CD14-positive monocyte (primary cell): ENCODE data around the gene MPPED1. TPM values are rescaled to one million over a fixed set of nuclear protein-coding genes. Genes with fewer than 3 reads are reported as not detected.

Experiments used
- DNase-seq, 3 donors: peaks; one replicate each; pipeline ENCODE4 v3.0.0-alpha.2; 2011 to 2022
- H2AFZ ChIP-seq: 2 replicates; pipeline ENCODE4 v1.6.0; 2012; ENCODE audit warnings: mild to moderate bottlenecking, low read depth, low read length, inconsistent platforms; ENCODE audit not compliant: insufficient read depth, poor library complexity, severe bottlenecking
- H3K27ac ChIP-seq, 2 donors: 1 replicate in 1 of 2; 2 replicates in 1 of 2; pipeline ENCODE4 v1.5.1; 2012 to 2013; ENCODE audit warnings: low read length in 2 of 2, control low read depth in 1 of 2, inconsistent platforms in 1 of 2, low read depth in 1 of 2, mild to moderate bottlenecking in 1 of 2
- H3K27me3 ChIP-seq, 2 donors: one replicate each; pipeline versions ENCODE4 v1.6.0 to v1.6.1; 2011 to 2013; ENCODE audit warnings: low read length in 2 of 2; ENCODE audit not compliant: control insufficient read depth in 2 of 2, insufficient read depth in 2 of 2
- H3K36me3 ChIP-seq, 2 donors: replicated peaks in 1 of 2; 1 replicate in 1 of 2; 2 replicates in 1 of 2; pipeline versions ENCODE4 v1.5.1 to v1.6.1; 2012 to 2013; ENCODE audit warnings: low read length in 2 of 2, control low read depth in 1 of 2, inconsistent platforms in 1 of 2, mild to moderate bottlenecking in 1 of 2; ENCODE audit not compliant: insufficient read depth in 2 of 2, control insufficient read depth in 1 of 2
- H3K4me1 ChIP-seq, 2 donors: 1 replicate in 1 of 2; 2 replicates in 1 of 2; pipeline versions ENCODE4 v1.5.1 to v1.6.1; 2012 to 2013; ENCODE audit warnings: low read length in 2 of 2, control low read depth in 1 of 2, inconsistent platforms in 1 of 2, mild to moderate bottlenecking in 1 of 2, moderate library complexity in 1 of 2; ENCODE audit not compliant: insufficient read depth in 2 of 2, control insufficient read depth in 1 of 2
- H3K4me2 ChIP-seq: replicated peaks from 2 replicates; pipeline ENCODE3; 2012; ENCODE audit warnings: low read length, moderate library complexity, mild to moderate bottlenecking; ENCODE audit not compliant: poor library complexity, severe bottlenecking; ENCODE audit errors: extremely low read depth
- H3K4me3 ChIP-seq, 3 experiments: fragments of 200-600 bp in 1 of 3; sonication (generic) in 1 of 3; replicated peaks in 1 of 3; 1 replicate in 2 of 3; 2 replicates in 1 of 3; pipeline ENCODE4 v1.5.1; 2011 to 2013; ENCODE audit warnings: low read length in 3 of 3, mild to moderate bottlenecking in 3 of 3, control low read depth in 2 of 3, low read depth in 2 of 3, inconsistent platforms in 1 of 3, moderate library complexity in 1 of 3
- H3K79me2 ChIP-seq: 2 replicates; pipeline ENCODE4 v1.6.0; 2012; ENCODE audit warnings: mild to moderate bottlenecking, control low read depth, inconsistent platforms, low read length, moderate library complexity; ENCODE audit not compliant: insufficient read depth
- H3K9ac ChIP-seq: 2 replicates; pipeline ENCODE4 v1.6.0; 2017; ENCODE audit warnings: low read length, mild to moderate bottlenecking; ENCODE audit not compliant: insufficient read depth, poor library complexity, severe bottlenecking
- H3K9me3 ChIP-seq, 2 donors: replicated peaks in 1 of 2; 1 replicate in 1 of 2; 2 replicates in 1 of 2; pipeline versions ENCODE4 v1.5.1 to v1.6.1; 2012 to 2013; ENCODE audit warnings: low read length in 2 of 2, control low read depth in 1 of 2; ENCODE audit not compliant: control insufficient read depth in 1 of 2, insufficient read depth in 1 of 2
- H4K20me1 ChIP-seq: 2 replicates; pipeline ENCODE4 v1.6.0; 2012; ENCODE audit warnings: mild to moderate bottlenecking, low read length, control low read depth, moderate library complexity; ENCODE audit not compliant: insufficient read depth
- H3K27ac Mint-ChIP-seq, 7 donors: one replicate each; pipeline ENCODE4 v1.8.0; 2020; ENCODE audit warnings: mild to moderate bottlenecking in 7 of 7, mixed read lengths in 7 of 7, moderate library complexity in 6 of 7, inconsistent platforms in 2 of 7
- H3K27me3 Mint-ChIP-seq, 3 donors: one replicate each; pipeline ENCODE4 v1.8.0; 2021 to 2022; ENCODE audit warnings: low read depth in 3 of 3, mild to moderate bottlenecking in 3 of 3, mixed read lengths in 3 of 3, moderate library complexity in 3 of 3, inconsistent platforms in 1 of 3
- H3K36me3 Mint-ChIP-seq, 2 donors: one replicate each; pipeline ENCODE4 v1.8.0; 2020; ENCODE audit warnings: mixed read lengths in 2 of 2, inconsistent platforms in 1 of 2, mild to moderate bottlenecking in 1 of 2
- H3K4me1 Mint-ChIP-seq: one replicate; pipeline ENCODE4 v1.8.0; 2020; ENCODE audit warnings: mild to moderate bottlenecking, mixed read lengths
- H3K4me3 Mint-ChIP-seq, 2 donors: one replicate each; pipeline ENCODE4 v1.8.0; 2020; ENCODE audit warnings: mild to moderate bottlenecking in 2 of 2, mixed read lengths in 2 of 2, moderate library complexity in 1 of 2
- H3K9me3 Mint-ChIP-seq, 7 donors: one replicate each; pipeline ENCODE4 v1.8.0; 2020 to 2022; ENCODE audit warnings: mixed read lengths in 7 of 7, mild to moderate bottlenecking in 6 of 7, moderate library complexity in 6 of 7, inconsistent platforms in 2 of 7
- CTCF ChIP-seq: fragments of 200-600 bp; IDR thresholded peaks from one replicate; pipeline ENCODE4 v1.8.0; 2022; ENCODE audit warnings: antibody characterized with exemption, mild to moderate bottlenecking
- WGBS: methylation state at CpG from one replicate; pipeline ENCODE4 v1.1.5; 2013; ENCODE audit warnings: missing lambda C conversion rate; ENCODE audit not compliant: insufficient coverage; 5-methylcytosine and 5-hydroxymethylcytosine counted together
- intact Hi-C, 2 donors: fragments of 100-400 bp; cut with micrococcal nuclease; formaldehyde crosslinking; loops; one replicate each; pipeline versions ENCODE4 v1.15.0 to v1.15.1; 2023
- polyA plus RNA-seq, 3 donors: library from polyadenylated mRNA; depleted of rRNA in 1 of 3; unstranded in 2 of 3; stranded (reverse) in 1 of 3; fragments of 300-500 nt in 2 of 3; fragments of >200 nt in 1 of 3; fragmentation: Illumina TruSeq in 2 of 3; gene quantifications; 1 replicate in 2 of 3; 2 replicates in 1 of 3; pipeline ENCODE4 v1.2.3, GENCODE V29; 2012 to 2021

The MPPED1 gene
- polyA plus RNA-seq, 3 donors = not detected

DNA sequence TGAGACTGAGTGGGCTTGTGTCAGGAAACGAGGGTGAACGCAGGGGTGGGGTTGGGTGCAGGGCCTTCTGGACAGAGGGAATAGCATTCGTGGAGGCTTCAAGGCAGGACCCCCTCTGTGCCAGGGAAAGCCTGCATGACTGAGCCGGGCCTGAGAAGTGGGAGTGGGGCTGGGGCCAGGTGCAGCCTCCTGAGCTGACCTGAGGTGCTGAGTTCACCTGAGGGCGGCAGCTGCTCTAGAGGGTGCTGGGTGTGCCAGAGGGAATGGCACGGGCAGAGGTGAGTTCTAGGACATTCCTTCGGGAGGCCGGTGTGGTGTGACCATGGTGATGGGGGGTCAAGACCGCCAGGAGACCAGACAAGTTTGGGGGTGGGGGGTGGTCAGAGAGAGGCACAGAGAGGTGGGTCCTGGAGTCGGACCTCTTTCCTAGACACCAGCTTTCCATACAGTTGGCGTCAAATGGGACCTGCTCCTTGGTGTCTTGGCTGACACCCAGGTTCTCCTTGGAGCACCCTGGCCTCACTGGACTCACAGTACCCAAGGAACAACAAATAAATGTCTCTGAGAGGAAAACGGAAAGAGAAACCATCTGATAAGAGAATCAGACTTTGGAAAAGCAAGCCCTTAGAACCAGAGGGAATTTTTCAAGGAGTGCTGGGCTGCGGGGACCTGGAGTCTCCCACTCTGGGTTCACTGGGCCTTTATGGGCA lies 7.7 kb downstream of the MPPED1 start:
- intact Hi-C loops = no loop called here
- Mint-ChIP-seq H3K9me3 (no peaks in the 10 kb centered on the region), H3K27ac (no peak overlapping the region), H3K36me3 (no peaks in the 10 kb centered on the region), H3K4me1 (no peaks in the 10 kb centered on the region), H3K27me3 (peaks cover 8 to 25% (median 11%) of the 10 kb centered on the region in 3 donors), H3K4me3 (no peak overlapping the region)
- no peak overlapping the region for H3K27ac ChIP-seq
- H3K4me2 ChIP-seq = no peak overlapping the region
- H3K36me3 ChIP-seq = no peaks in the 10 kb centered on the region
- no peaks in the 10 kb centered on the region for H4K20me1 ChIP-seq
- H3K79me2 ChIP-seq = no peaks in the 10 kb centered on the region
- H2AFZ ChIP-seq = no peak overlapping the region
- 92% methylated on average over 13 of the region's 13 CpGs for WGBS
- no peak overlapping the region for H3K4me3 ChIP-seq
- no peak overlapping the region for H3K9ac ChIP-seq
- no peak for DNase-seq
- H3K27me3 ChIP-seq = peaks cover under 1 to 7% of the 10 kb centered on the region in 2 donors
- H3K9me3 ChIP-seq = no peaks in the 10 kb centered on the region
- no peaks in the 10 kb centered on the region for H3K4me1 ChIP-seq
- no peak for TF ChIP-seq CTCF

- no peaks in the 10 kb centered on the region for H3K9me3 Mint-ChIP-seq
- no peaks in the 10 kb centered on the region for H4K20me1 ChIP-seq
- H3K4me1 Mint-ChIP-seq = no peaks in the 10 kb centered on the region
- H3K9ac ChIP-seq = no peak overlapping the region
- H3K27ac ChIP-seq = no peak overlapping the region
- H3K27me3 ChIP-seq = no peaks in the 10 kb centered on the region
- H3K4me3 Mint-ChIP-seq = no peak overlapping the region
- no peaks in the 10 kb centered on the region for H3K79me2 ChIP-seq
- H2AFZ ChIP-seq = no peak overlapping the region
- H3K36me3 ChIP-seq = no peaks in the 10 kb centered on the region
- intact Hi-C loops = no loop called here
- H3K36me3 Mint-ChIP-seq = no peaks in the 10 kb centered on the region
- H3K4me3 ChIP-seq = no peak overlapping the region
- TF ChIP-seq CTCF = no peak
- no peak overlapping the region for H3K27ac Mint-ChIP-seq
- DNase-seq = no peak
- 83% methylated on average over 35 of the region's 36 CpGs for WGBS
- no peaks in the 10 kb centered on the region for H3K4me1 ChIP-seq
- H3K4me2 ChIP-seq = no peak overlapping the region
- H3K27me3 Mint-ChIP-seq = peaks cover 0 to 12% (median 7%) of the 10 kb centered on the region in 3 donors
- no peaks in the 10 kb centered on the region for H3K9me3 ChIP-seq
Observed at GRCh38 chr22:43421046-43421665, 9.3 kb downstream of the MPPED1 start.
